HUES48 (cell line): ENCODE measurements around the gene ZFPL1.

Experiments
- H3K27ac ChIP-seq: one replicate; pipeline ENCODE4 v1.7.0; 2013; ENCODE audit warnings: low read depth, low read length, inconsistent platforms
- H3K27me3 ChIP-seq: 2 replicates; pipeline ENCODE4 v1.6.1; 2013; ENCODE audit warnings: mild to moderate bottlenecking, low read length; ENCODE audit not compliant: control insufficient read depth, insufficient read depth
- H3K36me3 ChIP-seq: 2 replicates; pipeline ENCODE4 v1.6.1; 2013; ENCODE audit warnings: low read length; ENCODE audit not compliant: control insufficient read depth, insufficient read depth
- H3K4me1 ChIP-seq: 2 replicates; pipeline ENCODE4 v1.6.1; 2013; ENCODE audit warnings: mild to moderate bottlenecking, low read length; ENCODE audit not compliant: control insufficient read depth, insufficient read depth
- H3K4me3 ChIP-seq: 2 replicates; pipeline ENCODE4 v1.5.1; 2013; ENCODE audit warnings: mild to moderate bottlenecking, low read depth, low read length
- H3K9ac ChIP-seq: 2 replicates; pipeline ENCODE4 v1.6.1; 2013; ENCODE audit warnings: mild to moderate bottlenecking, low read depth, low read length, moderate library complexity
- H3K9me3 ChIP-seq: 2 replicates; pipeline ENCODE4 v1.6.1; 2013; ENCODE audit warnings: low read length; ENCODE audit not compliant: control insufficient read depth, insufficient read depth

ZFPL1 gene

GRCh38 chr11:65109231-65110198 is 25.5 kb downstream of the ZFPL1 start:
- no peaks in the 10 kb centered on the region for H3K27me3 ChIP-seq
- H3K4me3 ChIP-seq: no peak overlapping the region
- no peak overlapping the region for H3K27ac ChIP-seq
- H3K9me3 ChIP-seq: no peaks in the 10 kb centered on the region
- peaks cover 30% of the 10 kb centered on the region for H3K36me3 ChIP-seq
- H3K9ac ChIP-seq: no peak overlapping the region
- H3K4me1 ChIP-seq: peaks cover 11% of the 10 kb centered on the region; the same call in 1 of the 2 replicates

DNA sequence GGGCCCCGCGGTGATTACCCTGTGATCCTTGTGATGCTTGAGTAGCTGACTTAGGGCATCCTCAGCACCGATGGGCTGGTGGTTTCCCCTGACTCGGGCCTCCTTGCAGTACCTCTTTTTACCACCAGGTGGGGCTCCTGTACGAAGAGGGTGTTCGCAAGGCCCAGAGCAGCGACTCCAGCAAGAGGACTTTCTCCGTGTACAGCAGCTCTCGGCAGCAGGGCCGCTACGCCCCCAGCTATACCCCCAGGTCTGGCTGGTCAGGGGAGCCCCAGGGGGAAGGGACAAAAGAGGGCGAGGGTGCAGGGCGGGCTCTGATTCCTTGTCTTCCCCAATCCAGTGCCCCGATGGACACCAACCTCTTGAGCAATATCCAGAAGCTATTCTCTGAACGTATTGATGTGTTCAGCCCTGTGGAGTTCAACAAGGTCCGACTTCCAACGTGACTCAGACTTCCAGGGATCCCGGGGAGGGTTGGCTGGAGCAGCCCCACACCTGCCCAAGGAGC is 26.4 kb downstream of the ZFPL1 start:
- H3K27ac ChIP-seq: no peak overlapping the region
- peaks cover 28% of the 10 kb centered on the region for H3K36me3 ChIP-seq
- H3K4me3 ChIP-seq: no peak overlapping the region
- peaks cover 11% of the 10 kb centered on the region; the same call in 1 of the 2 replicates for H3K4me1 ChIP-seq
- H3K27me3 ChIP-seq: no peaks in the 10 kb centered on the region
- no peaks in the 10 kb centered on the region for H3K9me3 ChIP-seq
- H3K9ac ChIP-seq: no peak overlapping the region

DNA sequence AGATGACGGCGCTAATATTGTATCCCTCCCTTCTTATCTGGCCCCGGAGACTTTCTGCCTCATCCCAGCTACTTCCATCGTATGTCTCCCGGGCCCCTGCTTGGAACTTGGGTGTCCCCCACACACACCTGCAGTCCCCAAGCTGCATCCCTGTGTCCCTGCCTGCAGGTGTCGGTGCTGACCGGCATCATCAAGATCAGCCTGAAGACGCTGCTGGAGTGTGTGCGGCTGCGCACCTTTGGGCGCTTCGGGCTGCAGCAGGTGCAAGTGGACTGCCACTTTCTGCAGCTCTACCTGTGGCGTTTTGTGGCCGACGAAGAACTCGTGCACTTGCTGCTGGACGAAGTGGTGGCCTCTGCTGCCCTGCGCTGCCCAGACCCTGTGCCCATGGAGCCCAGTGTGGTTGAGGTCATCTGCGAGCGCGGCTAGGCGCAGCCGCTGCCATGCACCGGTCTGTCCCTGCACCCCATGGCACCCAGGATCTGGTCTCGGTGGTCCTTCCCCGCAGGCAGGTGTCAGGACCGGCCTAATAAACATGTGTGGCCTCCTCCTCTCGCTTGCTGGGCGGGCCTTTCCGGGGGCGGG is 27.2 kb downstream of the ZFPL1 start:
- Histone ChIP-seq H3K27me3 (no peaks in the 10 kb centered on the region), H3K9me3 (no peaks in the 10 kb centered on the region), H3K36me3 (peaks cover 33% of the 10 kb centered on the region), H3K4me3 (peak overlapping the region; percentile 38; the same call in 1 of the 2 replicates), H3K4me1 (peaks cover 14% of the 10 kb centered on the region), H3K27ac (peak overlapping the region; percentile 44), H3K9ac (no peak overlapping the region)

GRCh38 chr11:65111744-65112545 is 27.9 kb downstream of the ZFPL1 start, which contains the start of gene TM7SF2:
TSS of gene TM7SF2 (plus strand) at chr11:65111872. CDS start at chr11:65112016, 144 bp downstream.
- Histone ChIP-seq H3K4me3 (peak within 1 kb of the TSS; percentile 82), H3K27me3 (no peaks in the 10 kb centered on the region), H3K9ac (peak within 1 kb of the TSS; percentile 64), H3K9me3 (no peaks in the 10 kb centered on the region), H3K36me3 (peaks cover 34% of the 10 kb centered on the region), H3K4me1 (peaks cover 18% of the 10 kb centered on the region), H3K27ac (peak within 1 kb of the TSS; percentile 69)

DNA sequence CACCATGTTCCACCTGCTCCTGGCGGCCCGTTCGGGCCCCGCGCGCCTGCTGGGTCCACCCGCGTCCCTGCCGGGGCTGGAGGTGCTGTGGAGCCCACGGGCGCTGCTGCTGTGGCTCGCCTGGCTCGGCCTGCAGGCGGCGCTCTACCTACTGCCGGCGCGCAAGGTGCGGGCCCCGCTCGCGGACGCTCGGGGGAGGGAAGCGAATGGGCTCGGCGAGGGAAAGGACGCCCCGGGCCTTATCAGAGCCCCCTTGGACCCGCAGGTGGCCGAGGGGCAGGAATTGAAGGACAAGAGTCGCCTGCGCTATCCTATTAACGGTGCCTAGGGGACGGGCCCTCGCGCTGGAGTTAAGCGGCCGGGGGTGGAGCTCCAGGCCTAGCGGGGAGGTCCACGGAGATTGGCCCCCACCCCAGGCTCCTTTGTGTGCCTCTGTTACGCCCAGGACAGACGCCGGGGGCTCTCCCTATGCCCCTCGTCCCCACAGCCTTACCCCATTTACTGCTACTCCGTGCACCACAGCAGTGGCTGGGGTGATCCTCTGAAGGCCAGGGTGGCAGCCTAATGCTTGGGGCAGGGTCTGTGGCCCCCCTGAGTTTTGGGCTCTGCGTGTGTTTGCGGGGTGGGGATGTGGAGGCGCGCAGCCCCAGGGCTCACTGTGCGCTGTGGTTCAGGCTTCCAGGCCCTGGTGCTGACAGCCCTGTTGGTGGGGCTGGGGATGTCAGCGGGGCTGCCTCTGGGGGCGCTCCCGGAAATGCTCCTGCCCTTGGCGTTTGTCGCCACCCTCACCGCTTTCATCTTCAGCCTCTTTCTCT is 28.7 kb downstream of the ZFPL1 start:
- Histone ChIP-seq H3K9ac (no peak overlapping the region; the same call in 1 of the 2 replicates), H3K36me3 (peaks cover 28% of the 10 kb centered on the region; the same call in 1 of the 2 replicates), H3K27me3 (no peaks in the 10 kb centered on the region), H3K9me3 (no peaks in the 10 kb centered on the region), H3K27ac (peak overlapping the region; percentile 69), H3K4me3 (peak overlapping the region; percentile 82), H3K4me1 (peaks cover 18% of the 10 kb centered on the region)

DNA sequence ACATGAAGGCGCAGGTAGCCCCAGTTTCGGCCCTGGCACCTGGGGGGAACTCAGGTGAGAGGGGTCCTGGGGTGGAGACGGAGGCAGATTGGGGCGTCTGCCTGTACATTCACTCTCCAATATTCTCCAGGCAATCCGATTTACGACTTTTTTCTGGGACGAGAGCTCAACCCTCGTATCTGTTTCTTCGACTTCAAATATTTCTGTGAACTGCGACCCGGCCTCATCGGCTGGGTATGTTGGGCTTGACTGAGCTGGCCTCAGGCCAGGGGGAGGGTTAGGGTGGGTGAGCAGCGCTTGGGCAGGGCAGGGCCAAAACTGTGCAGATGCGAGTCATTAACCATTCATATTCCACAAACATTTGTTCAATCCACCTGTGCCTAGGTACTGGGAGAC is 29.3 kb downstream of the ZFPL1 start:
- Histone ChIP-seq H3K9ac (no peak overlapping the region), H3K27me3 (no peaks in the 10 kb centered on the region), H3K4me3 (peak overlapping the region; percentile 82), H3K4me1 (peaks cover 18% of the 10 kb centered on the region), H3K36me3 (peaks cover 26% of the 10 kb centered on the region), H3K27ac (no peak overlapping the region), H3K9me3 (no peaks in the 10 kb centered on the region)

DNA sequence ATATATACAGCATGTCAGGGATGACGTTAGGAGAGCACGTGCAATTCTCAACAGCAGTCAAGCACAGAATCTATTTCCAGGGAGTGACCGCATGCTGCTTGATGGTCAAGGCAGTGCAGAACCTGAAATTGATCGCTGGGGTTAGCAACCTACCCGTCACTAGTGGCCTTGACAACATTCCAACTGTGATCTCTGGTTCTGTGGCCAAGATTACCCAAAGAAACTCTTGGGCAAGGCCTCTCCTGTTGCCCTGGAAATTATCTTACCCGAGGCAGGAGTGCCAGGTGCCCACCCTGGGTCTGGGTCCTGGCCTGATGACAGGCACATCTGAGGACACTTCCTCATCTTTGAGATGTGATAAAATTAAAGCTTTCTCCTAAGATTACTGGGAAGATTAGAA is 29.8 kb downstream of the ZFPL1 start:
- H3K9me3 ChIP-seq: no peaks in the 10 kb centered on the region
- no peak overlapping the region for H3K9ac ChIP-seq
- no peaks in the 10 kb centered on the region for H3K27me3 ChIP-seq
- H3K36me3 ChIP-seq: peaks cover 27% of the 10 kb centered on the region
- H3K27ac ChIP-seq: no peak overlapping the region
- peaks cover 18% of the 10 kb centered on the region for H3K4me1 ChIP-seq
- H3K4me3 ChIP-seq: no peak overlapping the region

- no peaks in the 10 kb centered on the region for H3K9me3 ChIP-seq
- H3K4me1 ChIP-seq: peaks cover 18% of the 10 kb centered on the region
- H3K27me3 ChIP-seq: no peaks in the 10 kb centered on the region
- peaks cover 27% of the 10 kb centered on the region for H3K36me3 ChIP-seq
- no peak overlapping the region for H3K27ac ChIP-seq
- no peak overlapping the region for H3K9ac ChIP-seq
- no peak overlapping the region for H3K4me3 ChIP-seq
These were observed 30.6 kb downstream of the ZFPL1 start for GRCh38 chr11:65114538-65115171.

GRCh38 chr11:65115361-65116082 is 31.5 kb downstream of the ZFPL1 start:
- H3K4me1 ChIP-seq: peaks cover 16% of the 10 kb centered on the region
- no peaks in the 10 kb centered on the region for H3K9me3 ChIP-seq
- H3K9ac ChIP-seq: no peak overlapping the region
- no peaks in the 10 kb centered on the region for H3K27me3 ChIP-seq
- H3K36me3 ChIP-seq: peaks cover 35% of the 10 kb centered on the region
- H3K27ac ChIP-seq: no peak overlapping the region
- no peak overlapping the region for H3K4me3 ChIP-seq
